Left lung (tissue), 10 donors: ENCODE results near the gene ARHGAP35. TPM values are rescaled to one million over a fixed set of nuclear protein-coding genes. Genes with fewer than 3 reads are reported as not detected.
"Not testable (repeated sequence)": the region's sequence is repeated elsewhere in the genome, so short reads cannot be mapped to it uniquely, and the experiment has no call there.

Source experiments
- ATAC-seq: fragments of 200-7000 bp; cut with Tn5 transposase; one replicate; pipeline ENCODE4 v1.9.1; 2020; ENCODE audit warnings: moderate library complexity
- DNase-seq, 4 donors: peaks; one replicate each; pipeline ENCODE4 v3.0.0-alpha.2; 2013 to 2020
- H3K27ac ChIP-seq, 2 donors: fragments of 200-600 bp; sonication (generic) in 1 of 2; one replicate each; pipeline versions ENCODE4 v1.5.0 to v1.8.0; 2020 to 2021
- H3K27me3 ChIP-seq, 2 donors: fragments of 200-600 bp; sonication (generic) in 1 of 2; one replicate each; pipeline versions ENCODE4 v1.5.0 to v1.8.0; 2020 to 2021
- H3K36me3 ChIP-seq, 2 donors: fragments of 200-600 bp; sonication (generic) in 1 of 2; one replicate each; pipeline versions ENCODE4 v1.5.0 to v1.8.0; 2020 to 2021
- H3K4me1 ChIP-seq, 2 donors: fragments of 200-600 bp; one replicate each; pipeline ENCODE4 v1.8.0; 2021
- H3K4me3 ChIP-seq, 2 donors: fragments of 200-600 bp; sonication (generic) in 1 of 2; one replicate each; pipeline versions ENCODE4 v1.5.0 to v1.8.0; 2020 to 2021; ENCODE audit warnings: mild to moderate bottlenecking in 1 of 2
- H3K9me3 ChIP-seq, 2 donors: fragments of 200-600 bp; sonication (generic) in 1 of 2; one replicate each; pipeline versions ENCODE4 v1.5.0 to v1.8.0; 2020 to 2021
- CTCF ChIP-seq, 2 donors: fragments of 200-600 bp; sonication (generic) in 1 of 2; IDR thresholded peaks; one replicate each; pipeline versions ENCODE4 v1.5.0 to v1.8.0; 2021; ENCODE audit warnings: antibody characterized with exemption in 2 of 2
- intact Hi-C, 2 donors: fragments of 100-400 bp; cut with DNase I; formaldehyde crosslinking; loops; one replicate each; pipeline versions ENCODE4 v1.11.2 to v1.14.2; 2022
- polyA plus RNA-seq, 6 donors: library from polyadenylated mRNA; unstranded; fragments of 120-200 nt; gene quantifications; one replicate each; pipeline ENCODE4 v1.2.1, GENCODE V29; 2013; ENCODE audit not compliant: insufficient read length in 6 of 6
- total RNA-seq, 2 donors: library from RNA; stranded (reverse); fragmentation: NEBNext Ultra II Directional; extraction: Animal tissue kit (Norgen Biotek cat#: 25700); gene quantifications; one replicate each; pipeline ENCODE4 v1.2.1, GENCODE V29; 2021
- donor health status: DM: no; HTN: yes; CAD: no.
- donor health status: DM: no; HTN: no; CAD: no.

Gene ARHGAP35
- total and polyA plus RNA-seq, 8 donors = 35.2 to 54.6 (median 49.7) TPM

GRCh38 chr19:46878613-46879375 is 18.0 kb downstream of the ARHGAP35 start:
- intact Hi-C loops = no loop called here
- Histone ChIP-seq H3K9me3 (no peaks in the 10 kb centered on the region), H3K4me1 (peaks cover 0 to 11% of the 10 kb centered on the region in 2 donors), H3K27ac (no peak overlapping the region), H3K36me3 (no peaks in the 10 kb centered on the region), H3K4me3 (no peak overlapping the region), H3K27me3 (no peaks in the 10 kb centered on the region)
- ATAC-seq (no peak), DNase-seq (no peak)
- TF ChIP-seq CTCF (IDR thresholded peaks at IDR 0.05) = no peak

GRCh38 chr19:46880431-46880830 is 19.6 kb downstream of the ARHGAP35 start:
- intact Hi-C loops = no loop called here

GRCh38 chr19:46881092-46881491 is 20.3 kb downstream of the ARHGAP35 start:
- H3K4me1 ChIP-seq = peaks cover 0 to 11% of the 10 kb centered on the region in 2 donors
- no peak overlapping the region for H3K4me3 ChIP-seq
- DNase-seq (no peak), ATAC-seq (no peak)
- no peaks in the 10 kb centered on the region for H3K27me3 ChIP-seq
- no peak for TF ChIP-seq CTCF (IDR thresholded peaks at IDR 0.05)
- intact Hi-C loops = no loop called here
- H3K9me3 ChIP-seq = no peaks in the 10 kb centered on the region
- H3K27ac ChIP-seq = no peak overlapping the region
- no peaks in the 10 kb centered on the region for H3K36me3 ChIP-seq

More at GRCh38 chr19:46880431-46880830, 19.6 kb downstream of the ARHGAP35 start:
- no peak for ATAC-seq
- no peaks in the 10 kb centered on the region for H3K27me3 ChIP-seq
- H3K27ac ChIP-seq = no peak overlapping the region
- DNase-seq = no peak
- no peak overlapping the region for H3K4me3 ChIP-seq
- no peaks in the 10 kb centered on the region for H3K36me3 ChIP-seq
- no peak for TF ChIP-seq CTCF (IDR thresholded peaks at IDR 0.05)
- peaks cover 0 to 11% of the 10 kb centered on the region in 2 donors for H3K4me1 ChIP-seq
- no peaks in the 10 kb centered on the region for H3K9me3 ChIP-seq

GRCh38 chr19:46882034-46882433 is 21.2 kb downstream of the ARHGAP35 start:
- ATAC-seq (no peak), DNase-seq (no peak)
- Histone ChIP-seq H3K27me3 (no peaks in the 10 kb centered on the region), H3K27ac (no peak overlapping the region), H3K9me3 (no peaks in the 10 kb centered on the region), H3K4me3 (no peak overlapping the region), H3K36me3 (no peaks in the 10 kb centered on the region), H3K4me1 (peaks cover 0 to 18% of the 10 kb centered on the region in 2 donors)
- intact Hi-C loops = no loop called here
- TF ChIP-seq CTCF (IDR thresholded peaks at IDR 0.05) = no peak

- H3K27me3 ChIP-seq, intact Hi-C loops, ATAC-seq, H3K4me3 ChIP-seq, H3K9me3 ChIP-seq, H3K27ac ChIP-seq, H3K36me3 ChIP-seq, DNase-seq: not testable (repeated sequence)
- peaks cover 0 to 18% of the 10 kb centered on the region in 2 donors for H3K4me1 ChIP-seq
These were observed 22.0 kb downstream of the ARHGAP35 start for GRCh38 chr19:46882751-46883150.
